IMR-90 (cell line): ENCODE data around the gene CFAP97. TPM values are rescaled to one million over a fixed set of nuclear protein-coding genes. Genes with fewer than 3 reads are reported as not detected.
"Not testable (repeated sequence)": the region's sequence is repeated elsewhere in the genome, so short reads cannot be mapped to it uniquely, and the experiment has no call there.

ENCODE experiments used
- ATAC-seq: fragments of 200-7000 bp; cut with Tn5 transposase; 2 replicates; pipeline ENCODE4 v1.9.1; 2020; ENCODE audit warnings: low read depth, mild to moderate bottlenecking, moderate library complexity
- BruUV-seq: library from RNA; stranded (reverse); fragments of 400-500 nt; replicated peaks from 2 replicates; lab custom pipeline; 2021; lab: Mats Ljungman, UMichigan
- CTCF ChIA-PET: fragments of 300-600 bp; formaldehyde crosslinking; extraction: SDS; loops from one replicate; lab custom pipeline; 2021; ENCODE audit warnings: antibody characterized with exemption; lab: Yijun Ruan, JAX
- POLR2A ChIA-PET: fragments of 300-600 bp; sonication (Branson Sonifier 250); formaldehyde crosslinking; loops from one replicate; lab custom pipeline; 2022; ENCODE audit warnings: antibody characterized with exemption; ENCODE audit not compliant: unreplicated experiment; lab: Charles Lee
- DNase-seq: peaks from one replicate; pipeline ENCODE4 v3.0.0; 2013
- H2AFZ ChIP-seq: replicated peaks from 2 replicates; pipeline ENCODE3; 2013; ENCODE audit warnings: low read length, mild to moderate bottlenecking; ENCODE audit not compliant: poor library complexity
- H2AK5ac ChIP-seq: 2 replicates; pipeline ENCODE4 v1.6.1; 2013; ENCODE audit warnings: low read depth, low read length, inconsistent platforms
- H2AK9ac ChIP-seq: replicated peaks from 2 replicates; pipeline ENCODE3; 2013; ENCODE audit warnings: mild to moderate bottlenecking, low read depth, low read length, moderate library complexity; ENCODE audit not compliant: poor library complexity
- H2BK120ac ChIP-seq: 2 replicates; pipeline ENCODE4 v1.6.1; 2013; ENCODE audit warnings: low read depth, low read length, inconsistent platforms
- H2BK15ac ChIP-seq: 3 replicates; pipeline ENCODE4 v1.6.1; 2013; ENCODE audit warnings: low read depth, low read length, inconsistent platforms
- H2BK20ac ChIP-seq: 2 replicates; pipeline ENCODE4 v1.6.1; 2013; ENCODE audit warnings: low read depth, mild to moderate bottlenecking, inconsistent platforms, low read length, moderate library complexity
- H2BK5ac ChIP-seq: 2 replicates; pipeline ENCODE4 v1.6.1; 2013; ENCODE audit warnings: mild to moderate bottlenecking, low read depth, low read length, inconsistent platforms; ENCODE audit not compliant: poor library complexity, severe bottlenecking
- H3K14ac ChIP-seq: replicated peaks from 2 replicates; pipeline ENCODE4 v1.6.1; 2013; ENCODE audit warnings: low read depth, low read length, inconsistent platforms
- H3K18ac ChIP-seq: 2 replicates; pipeline ENCODE4 v1.6.1; 2013; ENCODE audit warnings: low read depth, low read length, control low read depth
- H3K23ac ChIP-seq: 2 replicates; pipeline ENCODE4 v1.6.1; 2013; ENCODE audit warnings: low read depth, low read length, inconsistent platforms
- H3K27ac ChIP-seq: 2 replicates; pipeline ENCODE4 v1.5.1; 2013; ENCODE audit warnings: mild to moderate bottlenecking, control low read depth, low read length; ENCODE audit not compliant: insufficient read depth
- H3K27me3 ChIP-seq: 2 replicates; pipeline ENCODE4 v1.6.1; 2013; ENCODE audit warnings: low read length; ENCODE audit not compliant: control insufficient read depth, insufficient read depth
- H3K36me3 ChIP-seq: 2 replicates; pipeline ENCODE4 v1.6.1; 2013; ENCODE audit warnings: low read length, mixed read lengths; ENCODE audit not compliant: control insufficient read depth, insufficient read depth
- H3K4ac ChIP-seq: 2 replicates; pipeline ENCODE4 v1.6.1; 2013; ENCODE audit warnings: low read depth, low read length, inconsistent platforms
- H3K4me1 ChIP-seq: 2 replicates; pipeline ENCODE4 v1.6.1; 2013; ENCODE audit warnings: low read length, mixed read lengths; ENCODE audit not compliant: control insufficient read depth, insufficient read depth
- H3K4me2 ChIP-seq: 2 replicates; pipeline ENCODE4 v1.6.1; 2013; ENCODE audit warnings: low read depth, mild to moderate bottlenecking, control low read depth, low read length, moderate library complexity
- H3K4me3 ChIP-seq: 2 replicates; pipeline ENCODE4 v1.5.1; 2013; ENCODE audit warnings: low read depth, mild to moderate bottlenecking, control low read depth, low read length, moderate library complexity; ENCODE audit not compliant: insufficient read depth
- H3K56ac ChIP-seq: 2 replicates; pipeline ENCODE4 v1.6.1; 2013; ENCODE audit warnings: low read length, inconsistent platforms; ENCODE audit not compliant: insufficient read depth; ENCODE audit errors: extremely low read depth
- H3K79me1 ChIP-seq, 2 experiments: 2 replicates each; pipeline ENCODE4 v1.6.1; 2013; ENCODE audit warnings: low read length in 2 of 2, inconsistent platforms in 1 of 2, low read depth in 1 of 2
- H3K9ac ChIP-seq: 2 replicates; pipeline ENCODE4 v1.6.1; 2013; ENCODE audit warnings: low read depth, low read length, control low read depth
- H3K9me1 ChIP-seq: 2 replicates; pipeline ENCODE4 v1.6.1; 2013; ENCODE audit warnings: low read length, inconsistent platforms; ENCODE audit not compliant: insufficient read depth
- H3K9me3 ChIP-seq: 2 replicates; pipeline ENCODE4 v1.6.1; 2013; ENCODE audit warnings: low read length; ENCODE audit not compliant: control insufficient read depth, insufficient read depth
- H4K20me1 ChIP-seq: 2 replicates; pipeline ENCODE4 v1.6.1; 2013; ENCODE audit warnings: low read length, inconsistent platforms; ENCODE audit not compliant: insufficient read depth
- H4K5ac ChIP-seq: 2 replicates; pipeline ENCODE4 v1.6.1; 2013; ENCODE audit warnings: mild to moderate bottlenecking, low read depth, low read length, control low read depth
- H4K8ac ChIP-seq, 2 experiments: 2 replicates each; pipeline ENCODE4 v1.6.1; 2013; ENCODE audit warnings: low read depth in 2 of 2, low read length in 2 of 2, control low read depth in 1 of 2, inconsistent platforms in 1 of 2
- H4K91ac ChIP-seq: 2 replicates; pipeline ENCODE4 v1.6.1; 2013; ENCODE audit warnings: low read depth, low read length, inconsistent platforms; ENCODE audit not compliant: insufficient read depth
- WGBS, 2 experiments: methylation state at CpG; one replicate each; pipeline versions ENCODE4 v1.1.5 to v1.1.7; 2013; ENCODE audit warnings: missing lambda C conversion rate in 2 of 2; ENCODE audit not compliant: insufficient read length in 1 of 2; ENCODE audit errors: extremely low coverage in 2 of 2; 5-methylcytosine and 5-hydroxymethylcytosine counted together
- dilution Hi-C: fragments of 300-500 bp; cut with HindIII; formaldehyde crosslinking; loops from one replicate; pipeline ENCODE4 v1.14.3; 2018; ENCODE audit warnings: low sequenced_read_pairs; ENCODE audit not compliant: unreplicated experiment
- in situ Hi-C: fragments of 300-500 bp; cut with MboI; formaldehyde crosslinking; loops from 3 replicates; pipeline ENCODE4 v1.14.3; 2019; ENCODE audit warnings: low sequenced_read_pairs, inconsistent platforms, mixed read lengths
- intact Hi-C: fragments of 100-400 bp; cut with micrococcal nuclease; formaldehyde crosslinking; loops from 2 replicates; pipeline ENCODE4 v1.10.0; 2022
- polyA plus RNA-seq, 3 experiments: library from polyadenylated mRNA; depleted of rRNA; stranded (reverse); fragments of >200 nt; gene quantifications; 2 replicates each; pipeline ENCODE4 v1.2.3, GENCODE V29; 2012; ENCODE audit warnings: low replicate concordance in 1 of 3
- total RNA-seq: library from RNA; depleted of rRNA; stranded (reverse); fragments of >200 nt; gene quantifications from 2 replicates; pipeline ENCODE4 v1.2.3, GENCODE V29; 2012

CFAP97 gene
- total and polyA plus RNA-seq, 2 of the 4 experiments (the other 2 are of a cell fraction) = 14.5 to 16.0 TPM

- CTCF ChIA-PET, H2AFZ ChIP-seq, H4K91ac ChIP-seq: not testable (repeated sequence)
These were observed 5.6 kb downstream of the CFAP97 start for GRCh38 chr4:185198189-185198588.

More at GRCh38 chr4:185198189-185198588, 5.6 kb downstream of the CFAP97 start:
- dilution Hi-C loops, H3K14ac ChIP-seq, BruUV-seq, H2BK20ac ChIP-seq, H2BK120ac ChIP-seq, H2BK5ac ChIP-seq, ATAC-seq, H3K27ac ChIP-seq, H4K20me1 ChIP-seq, H3K36me3 ChIP-seq, H2BK15ac ChIP-seq, H3K4me2 ChIP-seq, H3K9me3 ChIP-seq, POLR2A ChIA-PET, H3K18ac ChIP-seq, H4K5ac ChIP-seq, intact Hi-C loops, H2AK5ac ChIP-seq, H4K8ac ChIP-seq, H3K9ac ChIP-seq, H2AK9ac ChIP-seq, H3K4me3 ChIP-seq, H3K56ac ChIP-seq, H3K23ac ChIP-seq, H3K27me3 ChIP-seq, DNase-seq, H3K4ac ChIP-seq, H3K9me1 ChIP-seq, H3K4me1 ChIP-seq: not testable (repeated sequence)
- H3K79me1 ChIP-seq = peaks cover 14 to 48% of the 10 kb centered on the region in 2 experiments
- in situ Hi-C loops = loop anchor here (25.0 kb wide), 1 partner anchor 839 kb away; no protein-coding TSS in a partner anchor
- 100% methylated on average over 1 of the region's 4 CpGs; no CpG with 5 or more reads in 1 of the 2 experiments for WGBS, 2 experiments
